Nucleus accumbens (tissue), 56 donors: ENCODE data around the gene MYO16.

ENCODE experiments used
- DNase-seq, 56 donors: peaks; one replicate each; lab custom pipeline; 2025; lab: John Stamatoyannopoulos, UW

MYO16 gene

GRCh38 chr13:108786456-108787200, 157.2 kb downstream of the MYO16 start:
- DNase-seq: peak in 5 of 56 donors; percentile 1 to 11 (median 4)

DNA sequence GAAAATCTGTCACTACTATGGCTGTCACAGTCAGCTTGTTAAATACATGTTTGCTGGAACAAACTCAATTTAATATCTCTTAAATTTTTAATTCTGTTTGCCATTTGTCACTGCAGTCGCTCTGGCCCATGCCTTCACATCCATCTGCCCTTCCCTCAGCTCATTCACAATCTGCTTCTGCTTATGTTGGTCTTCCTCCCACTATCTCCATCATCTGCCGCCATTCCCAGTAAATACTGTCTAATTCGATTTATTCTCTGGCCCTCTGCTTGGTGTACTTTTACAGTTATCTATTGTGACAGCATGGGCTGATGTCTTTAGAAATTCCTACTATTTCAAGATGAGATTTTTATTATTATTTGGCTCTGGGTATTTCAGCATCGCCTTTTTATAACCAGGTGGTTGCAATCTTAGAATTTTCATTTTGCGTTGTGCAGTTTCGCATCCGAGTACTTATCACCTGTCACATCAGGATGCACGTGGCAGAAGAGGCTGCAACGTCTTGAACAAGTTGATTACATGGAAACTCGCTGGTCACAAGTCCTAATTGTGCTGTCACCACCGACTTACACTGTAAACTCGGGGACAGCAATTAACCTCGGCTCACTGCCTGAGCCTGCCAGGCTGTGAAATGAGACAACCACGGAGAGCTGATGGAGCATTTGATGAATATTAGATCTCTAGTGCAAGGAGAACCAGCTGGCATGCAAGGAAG, 158.4 kb downstream of the MYO16 start:
- peak in 1 of 56 donors; percentile 25 for DNase-seq

- no peak for DNase-seq
Observed at GRCh38 chr13:108789476-108789875, 160.1 kb downstream of the MYO16 start.

GRCh38 chr13:108795841-108796240, 166.4 kb downstream of the MYO16 start:
- no peak for DNase-seq

DNA sequence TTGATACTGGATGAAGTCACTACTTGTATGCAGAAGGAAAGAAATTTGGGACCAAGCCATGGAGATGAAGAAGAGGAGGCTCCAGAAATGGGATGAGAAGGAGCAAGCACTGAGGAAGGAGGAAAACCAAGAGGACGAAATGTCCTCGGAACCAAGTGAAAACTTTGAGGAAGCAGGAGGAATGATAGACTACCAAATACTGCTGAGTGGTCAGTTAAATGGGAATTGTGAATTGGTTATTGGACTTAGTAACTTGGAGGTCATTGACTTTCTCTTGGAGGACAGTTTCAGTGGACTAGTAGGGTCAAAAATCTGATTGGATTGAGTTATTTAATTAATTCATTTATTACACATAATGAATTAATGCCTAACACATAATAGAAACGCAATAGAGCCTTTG, 167.9 kb downstream of the MYO16 start:
- DNase-seq: no peak

DNA sequence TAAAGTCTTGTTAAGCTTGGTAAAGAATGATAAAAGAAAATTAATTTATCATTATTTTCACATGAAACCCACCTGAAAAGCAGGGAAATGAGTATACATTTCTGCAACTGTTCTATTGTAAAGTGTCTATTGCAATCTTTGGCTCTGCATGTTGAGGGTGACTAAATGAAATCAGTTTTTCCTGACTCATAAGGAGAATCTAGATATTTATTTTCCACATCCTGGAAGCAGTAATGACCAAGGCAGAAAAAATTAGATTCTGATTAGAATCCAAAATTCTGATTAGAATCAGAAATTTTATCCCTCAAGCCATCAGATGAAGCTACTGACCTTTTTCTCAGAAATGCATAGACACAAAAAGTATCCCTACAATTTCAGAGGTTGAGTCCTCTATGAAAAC, 178.4 kb downstream of the MYO16 start:
- no peak for DNase-seq

- no peak for DNase-seq
Observed at GRCh38 chr13:108812165-108812564, 182.8 kb downstream of the MYO16 start.

- no peak for DNase-seq
Observed at GRCh38 chr13:108812661-108813060, 183.2 kb downstream of the MYO16 start.

DNA sequence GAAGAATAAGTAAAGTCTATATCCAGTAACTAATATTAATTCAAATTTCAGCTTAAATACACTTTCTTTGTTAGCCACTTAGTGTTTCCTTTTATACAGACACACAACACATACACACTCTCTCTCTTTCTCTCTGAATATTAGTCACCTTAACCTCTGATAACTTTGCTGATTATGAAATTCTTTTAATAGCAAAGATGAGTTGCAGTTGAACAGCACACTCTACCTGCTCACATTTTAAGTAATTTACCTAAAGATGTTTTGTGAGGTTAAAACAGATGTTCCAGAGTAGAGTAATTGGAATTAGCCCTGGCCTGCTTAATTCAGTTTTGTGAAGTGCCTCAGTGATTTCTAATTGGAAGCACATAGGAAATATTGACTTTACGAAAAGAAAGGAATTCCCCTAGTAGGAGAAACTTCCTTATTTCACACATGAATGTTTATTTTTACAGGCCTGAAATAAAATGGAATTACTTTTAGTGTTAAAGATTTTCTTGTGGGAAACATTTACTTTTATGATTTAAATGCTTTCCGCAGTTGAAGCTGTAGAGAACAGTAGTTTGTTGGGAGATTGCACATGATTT, 184.3 kb downstream of the MYO16 start:
- DNase-seq: no peak

- DNase-seq: no peak
Observed at GRCh38 chr13:108816375-108816774, 187.0 kb downstream of the MYO16 start.

DNA sequence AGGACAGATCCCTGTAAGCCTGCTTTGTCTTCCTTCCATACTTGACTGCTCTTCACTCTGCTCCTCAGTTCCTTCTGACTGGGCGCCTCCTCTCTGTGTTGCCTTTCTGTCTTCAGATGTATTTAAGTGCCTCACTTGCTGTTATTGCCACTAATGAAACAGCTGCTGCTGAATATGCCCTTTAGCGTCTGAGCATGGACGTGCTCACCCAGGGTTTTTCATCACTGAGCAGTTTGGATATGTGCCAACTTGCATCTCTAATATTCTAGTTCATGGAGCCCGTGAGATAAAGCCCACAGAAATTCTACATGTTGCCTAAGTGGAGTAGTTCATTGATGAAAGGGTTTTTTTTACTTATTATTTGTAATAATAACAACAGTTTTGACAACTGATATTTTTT, 198.2 kb downstream of the MYO16 start:
- no peak for DNase-seq

- no peak for DNase-seq
Observed at GRCh38 chr13:108828086-108828815, 198.8 kb downstream of the MYO16 start.

- no peak for DNase-seq
Observed at GRCh38 chr13:108830916-108831315, 201.5 kb downstream of the MYO16 start.

DNA sequence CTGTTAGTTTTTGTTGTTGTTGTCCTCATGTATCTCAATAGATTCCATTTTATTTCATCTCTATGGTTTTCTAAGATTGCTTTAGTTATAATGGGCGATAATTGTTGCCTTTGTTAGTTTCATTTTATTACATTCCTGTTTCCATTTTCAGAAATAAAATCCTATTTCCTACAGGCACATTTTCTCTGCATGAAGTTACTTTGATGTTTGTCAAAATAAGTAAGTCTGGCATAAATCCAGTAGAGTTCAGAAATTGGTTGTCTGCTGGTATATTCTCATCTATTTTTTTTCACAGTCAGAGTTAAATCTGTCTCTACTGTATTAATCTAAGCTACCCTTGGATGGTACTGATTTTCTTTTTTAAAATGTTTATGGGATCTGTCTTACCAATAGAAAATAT, 204.1 kb downstream of the MYO16 start:
- DNase-seq: no peak

DNA sequence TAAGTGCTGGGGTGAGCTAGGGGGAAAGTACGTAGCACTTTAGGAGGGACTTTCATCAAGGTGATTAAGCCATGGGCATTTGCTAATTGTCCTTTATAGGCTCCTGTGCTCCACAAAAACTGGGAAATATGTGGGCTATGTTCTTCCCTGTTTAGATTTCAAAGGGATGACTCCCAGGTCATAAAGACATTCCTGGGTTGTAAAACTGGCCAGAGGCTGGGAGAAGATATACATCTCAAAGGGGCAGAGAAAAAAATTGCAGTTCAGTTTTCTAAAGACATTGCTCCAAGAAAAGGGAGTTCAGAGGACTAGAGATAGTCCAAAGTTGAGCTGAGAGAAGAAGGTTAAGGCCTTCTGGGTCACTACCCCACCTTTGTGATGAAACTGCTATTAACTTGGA, 204.8 kb downstream of the MYO16 start:
- DNase-seq: no peak

- no peak for DNase-seq
Observed at GRCh38 chr13:108835083-108835482, 205.7 kb downstream of the MYO16 start.

DNA sequence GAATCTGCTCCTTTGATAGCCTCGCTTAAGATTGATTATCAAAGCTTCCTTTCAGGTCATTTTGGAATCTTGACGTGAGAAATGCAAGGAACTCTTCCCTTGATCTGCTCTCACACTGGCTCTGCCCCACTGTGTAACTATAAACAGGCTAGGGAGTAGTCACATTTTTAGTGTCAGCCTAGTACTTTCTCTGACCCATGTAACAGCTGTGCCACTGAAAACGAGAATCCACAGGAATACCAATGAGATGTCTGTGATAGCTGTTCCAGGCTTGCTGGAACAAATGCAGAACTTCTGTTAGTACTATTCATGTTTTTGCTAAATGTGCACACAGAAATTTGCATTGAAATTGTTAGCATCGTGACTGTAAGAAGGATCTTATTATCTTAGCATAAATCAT, 221.3 kb downstream of the MYO16 start:
- DNase-seq: no peak

DNA sequence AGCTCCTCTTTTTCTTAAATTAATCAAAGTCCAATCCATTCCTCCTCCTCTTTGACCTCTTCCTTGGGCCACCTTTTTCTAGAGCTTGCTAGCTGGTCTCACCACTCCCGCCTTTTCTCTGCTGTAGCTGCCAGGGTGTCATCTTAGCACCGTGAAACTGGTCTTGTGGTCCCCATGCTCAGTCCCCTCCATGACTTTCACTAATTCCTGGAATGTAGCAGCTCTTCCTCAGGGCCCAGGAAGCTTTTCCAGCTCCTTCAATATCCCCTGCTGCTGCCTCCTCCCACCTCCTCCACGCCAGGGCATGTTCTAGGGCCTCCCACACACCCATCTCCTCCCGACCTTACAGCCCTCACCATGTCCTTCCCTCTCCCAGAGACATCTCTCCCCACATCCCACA, 222.2 kb downstream of the MYO16 start:
- DNase-seq: no peak

DNA sequence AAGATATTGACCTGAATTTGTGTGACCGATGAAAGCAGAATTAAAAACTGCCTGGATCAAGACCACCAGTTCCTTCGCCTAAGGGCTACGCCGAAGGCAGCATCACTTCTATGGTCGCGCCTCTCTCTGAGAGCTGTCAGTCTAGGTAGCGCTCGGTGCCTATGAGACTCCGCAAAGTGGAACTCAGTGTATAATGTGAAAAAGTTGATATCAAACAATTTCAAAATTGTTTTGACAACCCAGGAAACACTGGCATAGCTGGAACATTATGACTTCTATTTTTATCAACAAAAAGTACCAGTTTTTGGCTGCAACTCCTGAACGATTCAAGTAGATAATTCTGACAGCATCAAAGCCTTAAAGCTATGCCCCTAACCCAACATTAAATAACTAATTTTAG, 223.6 kb downstream of the MYO16 start:
- no peak for DNase-seq

GRCh38 chr13:108855737-108856387, 226.5 kb downstream of the MYO16 start:
- DNase-seq: no peak

GRCh38 chr13:108858676-108859075, 229.3 kb downstream of the MYO16 start:
- DNase-seq: no peak
